ENCODE results near the gene TGFB2.

GRCh38 chr1:218407630-218408029 is 62.5 kb downstream of the TGFB2 start:
- TF ChIP-seq CTCF (IDR thresholded peaks at IDR 0.05) = no peak
- no peak for TF ChIP-seq EP300 (IDR thresholded peaks at IDR 0.05)
- no peak for TF ChIP-seq POLR2A (IDR thresholded peaks at IDR 0.05)

Measured in stomach (tissue), 4 donors.